ENCODE data around the gene RAB8A. TPM values are rescaled to one million over a fixed set of nuclear protein-coding genes. Genes with fewer than 3 reads are reported as not detected.

Gene RAB8A
- total and polyA plus RNA-seq, 2 donors from 2014 or later = 38.5 to 75.6 TPM

- Histone ChIP-seq H3K4me3 (ENCODE audit: low read length in 3 of 3) (no peak overlapping the region), H3K9ac (ENCODE audit: low read length in 3 of 3) (no peak overlapping the region), H3K27ac (ENCODE audit: low read depth in 2 of 2, low read length in 2 of 2) (no peak overlapping the region), H3K9me3 (ENCODE audit: control insufficient read depth in 2 of 3, insufficient read depth in 1 of 3, low read length in 3 of 3) (no peaks in the 10 kb centered on the region), H3K36me3 (ENCODE audit: control insufficient read depth in 2 of 3, insufficient read depth in 3 of 3, low read length in 3 of 3) (no peaks in the 10 kb centered on the region), H3K4me1 (ENCODE audit: control insufficient read depth in 2 of 3, insufficient read depth in 2 of 3, low read depth in 1 of 3, low read length in 3 of 3) (no peaks in the 10 kb centered on the region), H3K27me3 (ENCODE audit: control insufficient read depth, insufficient read depth, low read length) (no peaks in the 10 kb centered on the region)
- DNase-seq (no peak), FAIRE-seq (no peak)
- intact Hi-C loops (cut with DNase I) = no loop called here
- no peak for TF ChIP-seq CTCF (IDR thresholded peaks at IDR 0.05; ENCODE audit: borderline replicate concordance, extremely low read depth, insufficient read depth)
Observed at GRCh38 chr19:16156904-16157303, 45.2 kb downstream of the RAB8A start.

- H3K4me1 ChIP-seq (ENCODE audit: control insufficient read depth in 2 of 3, insufficient read depth in 2 of 3, low read depth in 1 of 3, low read length in 3 of 3) = no peaks in the 10 kb centered on the region
- H3K27ac ChIP-seq (ENCODE audit: low read depth in 2 of 2, low read length in 2 of 2) = no peak overlapping the region
- no peak overlapping the region for H3K9ac ChIP-seq (ENCODE audit: low read length in 3 of 3)
- no peak for DNase-seq
- intact Hi-C loops (cut with DNase I) = no loop called here
- FAIRE-seq = no peak
- TF ChIP-seq CTCF (IDR thresholded peaks at IDR 0.05; ENCODE audit: borderline replicate concordance, extremely low read depth, insufficient read depth) = no peak
- H3K36me3 ChIP-seq (ENCODE audit: control insufficient read depth in 2 of 3, insufficient read depth in 3 of 3, low read length in 3 of 3) = no peaks in the 10 kb centered on the region
- no peak overlapping the region for H3K4me3 ChIP-seq (ENCODE audit: low read length in 3 of 3)
- no peaks in the 10 kb centered on the region for H3K9me3 ChIP-seq (ENCODE audit: control insufficient read depth in 2 of 3, insufficient read depth in 1 of 3, low read length in 3 of 3)
- H3K27me3 ChIP-seq (ENCODE audit: control insufficient read depth, insufficient read depth, low read length) = no peaks in the 10 kb centered on the region
Observed at GRCh38 chr19:16157601-16158000, 45.9 kb downstream of the RAB8A start.

GRCh38 chr19:16159655-16160054 is 48.0 kb downstream of the RAB8A start:
- Histone ChIP-seq H3K36me3 (ENCODE audit: control insufficient read depth in 2 of 3, insufficient read depth in 3 of 3, low read length in 3 of 3) (no peaks in the 10 kb centered on the region), H3K27me3 (ENCODE audit: control insufficient read depth, insufficient read depth, low read length) (no peaks in the 10 kb centered on the region), H3K4me3 (ENCODE audit: low read length in 3 of 3) (no peak overlapping the region), H3K27ac (ENCODE audit: low read depth in 2 of 2, low read length in 2 of 2) (no peak overlapping the region), H3K9ac (ENCODE audit: low read length in 3 of 3) (no peak overlapping the region), H3K9me3 (ENCODE audit: control insufficient read depth in 2 of 3, insufficient read depth in 1 of 3, low read length in 3 of 3) (no peaks in the 10 kb centered on the region), H3K4me1 (ENCODE audit: control insufficient read depth in 2 of 3, insufficient read depth in 2 of 3, low read depth in 1 of 3, low read length in 3 of 3) (no peaks in the 10 kb centered on the region)
- TF ChIP-seq CTCF (IDR thresholded peaks at IDR 0.05; ENCODE audit: borderline replicate concordance, extremely low read depth, insufficient read depth) = no peak
- FAIRE-seq (no peak), DNase-seq (no peak)
- intact Hi-C loops (cut with DNase I) = no loop called here

- no peaks in the 10 kb centered on the region for H3K9me3 ChIP-seq (ENCODE audit: control insufficient read depth in 2 of 3, insufficient read depth in 1 of 3, low read length in 3 of 3)
- H3K27me3 ChIP-seq (ENCODE audit: control insufficient read depth, insufficient read depth, low read length) = no peaks in the 10 kb centered on the region
- no peaks in the 10 kb centered on the region for H3K4me1 ChIP-seq (ENCODE audit: control insufficient read depth in 2 of 3, insufficient read depth in 2 of 3, low read depth in 1 of 3, low read length in 3 of 3)
- H3K27ac ChIP-seq (ENCODE audit: low read depth in 2 of 2, low read length in 2 of 2) = no peak overlapping the region
- H3K9ac ChIP-seq (ENCODE audit: low read length in 3 of 3) = no peak overlapping the region
- no peak for DNase-seq
- no peak for TF ChIP-seq CTCF (IDR thresholded peaks at IDR 0.05; ENCODE audit: borderline replicate concordance, extremely low read depth, insufficient read depth)
- H3K4me3 ChIP-seq (ENCODE audit: low read length in 3 of 3) = no peak overlapping the region
- intact Hi-C loops (cut with DNase I) = no loop called here
- no peak for FAIRE-seq
- H3K36me3 ChIP-seq (ENCODE audit: control insufficient read depth in 2 of 3, insufficient read depth in 3 of 3, low read length in 3 of 3) = no peaks in the 10 kb centered on the region
Observed at GRCh38 chr19:16160445-16160942, 48.8 kb downstream of the RAB8A start.

Measured in kidney (tissue), 14 donors.